NCI-H2081 treated with DMSO at 0.1 percent for 48 hours (cell line): Measurements from ENCODE around the gene APLP1.
"Not testable (repeated sequence)": the region's sequence is repeated elsewhere in the genome, so short reads cannot be mapped to it uniquely, and the experiment has no call there.

Experiments
- DNase-seq: peaks from one replicate; lab custom pipeline; 2025; lab: John Stamatoyannopoulos, UW

APLP1 gene

GRCh38 chr19:35852029-35852780 lies 16.2 kb upstream of the APLP1 start, which contains the start of gene NPHS1:
NPHS1 (minus strand) TSS chr19:35852504; CDS start chr19:35851837, 667 bp downstream.
- DNase-seq: no peak

GRCh38 chr19:35853038-35853756 lies 15.2 kb upstream of the APLP1 start:
- DNase-seq: no peak

GRCh38 chr19:35856546-35857149 lies 11.7 kb upstream of the APLP1 start, which contains the start of gene KIRREL2:
KIRREL2 (plus strand) TSS chr19:35856911; CDS start chr19:35857120, 209 bp downstream.
- no peak for DNase-seq

GRCh38 chr19:35858311-35858710 lies 10.1 kb upstream of the APLP1 start:
- no peak for DNase-seq

GRCh38 chr19:35859414-35859813 lies 9.0 kb upstream of the APLP1 start:
- DNase-seq: no peak

GRCh38 chr19:35860436-35860817 lies 7.9 kb upstream of the APLP1 start:
- DNase-seq: no peak

- no peak for DNase-seq
Measured at GRCh38 chr19:35860818-35861639, 7.3 kb upstream of the APLP1 start.

- no peak for DNase-seq
Measured at GRCh38 chr19:35861640-35862160, 6.7 kb upstream of the APLP1 start.

GRCh38 chr19:35862528-35862927 lies 5.8 kb upstream of the APLP1 start:
- DNase-seq: no peak

- DNase-seq: no peak
Measured at GRCh38 chr19:35863018-35863417, 5.4 kb upstream of the APLP1 start.

GRCh38 chr19:35868823-35869326 lies 501 bp downstream of the APLP1 start:
- DNase-seq: no peak

- DNase-seq: peak; percentile 11
Measured at GRCh38 chr19:35869327-35870123, 1.2 kb downstream of the APLP1 start.

- not testable (repeated sequence) for DNase-seq
Measured at GRCh38 chr19:35870124-35870736, 1.9 kb downstream of the APLP1 start.

GRCh38 chr19:35870798-35871197 lies 2.4 kb downstream of the APLP1 start:
- no peak for DNase-seq

GRCh38 chr19:35871611-35872010 lies 3.2 kb downstream of the APLP1 start:
- no peak for DNase-seq

GRCh38 chr19:35872180-35872579 lies 3.8 kb downstream of the APLP1 start:
- no peak for DNase-seq

- no peak for DNase-seq
Measured at GRCh38 chr19:35874392-35874930, 6.1 kb downstream of the APLP1 start.

GRCh38 chr19:35879068-35879467 lies 10.7 kb downstream of the APLP1 start:
- no peak for DNase-seq

GRCh38 chr19:35879770-35880317 lies 11.5 kb downstream of the APLP1 start:
- DNase-seq: no peak
